HCT116 (cell line): ENCODE measurements around the gene ROCK2. TPM values are rescaled to one million over a fixed set of nuclear protein-coding genes. Genes with fewer than 3 reads are reported as not detected.
A peak's percentile ranks its signal among the peaks of the same experiment; 100 is the strongest.

ENCODE experiments used
- ATAC-seq: fragments of 200-7000 bp; cut with Tn5 transposase; 2 replicates; pipeline ENCODE4 v1.9.1; 2020; ENCODE audit warnings: mild to moderate bottlenecking, moderate library complexity
- BruUV-seq: library from RNA; stranded (reverse); fragments of 400-500 nt; replicated peaks from 2 replicates; lab custom pipeline; 2021; lab: Mats Ljungman, UMichigan
- CTCF ChIA-PET: fragments of 300-600 bp; sonication (Branson Sonifier 250); formaldehyde crosslinking; loops from one replicate; lab custom pipeline; 2021; ENCODE audit warnings: antibody characterized with exemption; lab: Charles Lee
- POLR2A ChIA-PET: fragments of 300-600, 350-600 bp; sonication (Branson Sonifier 250); formaldehyde crosslinking; loops from one replicate; lab custom pipeline; 2021; ENCODE audit warnings: antibody characterized with exemption; lab: Charles Lee
- RAD21 ChIA-PET, 2 experiments: fragments of 300-600 bp; sonication (Branson Sonifier 250); formaldehyde crosslinking; loops; one replicate each; lab custom pipeline; 2023; ENCODE audit warnings: low total read pairs in 2 of 2; ENCODE audit not compliant: uncharacterized antibody in 2 of 2, unreplicated experiment in 2 of 2, low non-redundant PET in 1 of 2; lab: Charles Lee
- DNase-seq: peaks from one replicate; pipeline ENCODE4 v3.0.0-alpha.2; 2010; ENCODE audit warnings: low read depth, low spot score
- H2AFZ ChIP-seq: fragments of 200-600 bp; shearing (Covaris generic), sonication (generic); 2 replicates; pipeline ENCODE4 v1.6.1; 2017; ENCODE audit warnings: low read depth, mixed run types, mixed read lengths, antibody characterized with exemption, low read length; ENCODE audit not compliant: poor library complexity, severe bottlenecking
- H3K27ac ChIP-seq: 2 replicates; pipeline ENCODE4 v1.5.1; 2012; ENCODE audit warnings: low read depth, low read length
- H3K27me3 ChIP-seq: fragments of 200-600 bp; sonication (generic); 2 replicates; pipeline ENCODE4 v1.6.1; 2016; ENCODE audit warnings: mixed run types, low read length, mixed read lengths; ENCODE audit not compliant: insufficient read depth
- H3K36me3 ChIP-seq, 2 experiments: fragments of 200-500 bp in 1 of 2; fragments of 200-600 bp in 1 of 2; sonication (Bioruptor generic) in 1 of 2; sonication (generic) in 1 of 2; 2 replicates each; pipeline versions ENCODE4 v1.5.1 to v1.6.1; 2014 to 2016; ENCODE audit warnings: low read length in 2 of 2, inconsistent platforms in 1 of 2, mixed read lengths in 1 of 2, mixed run types in 1 of 2; ENCODE audit not compliant: insufficient read depth in 2 of 2, control insufficient read depth in 1 of 2
- H3K4me1 ChIP-seq, 2 experiments: fragments of 200-600 bp in 1 of 2; sonication (generic) in 1 of 2; 2 replicates each; pipeline versions ENCODE4 v1.5.1 to v1.6.1; 2012 to 2017; ENCODE audit warnings: low read length in 2 of 2, inconsistent platforms in 1 of 2, mild to moderate bottlenecking in 1 of 2, mixed read lengths in 1 of 2, mixed run types in 1 of 2, moderate library complexity in 1 of 2; ENCODE audit not compliant: insufficient read depth in 2 of 2, control insufficient read depth in 1 of 2
- H3K4me2 ChIP-seq: fragments of 200-600 bp; sonication (generic); 2 replicates; pipeline ENCODE4 v1.6.1; 2017; ENCODE audit warnings: mixed run types, low read length, mixed read lengths
- H3K4me3 ChIP-seq, 2 experiments: fragments of 200-600 bp in 1 of 2; sonication (generic) in 1 of 2; replicated peaks in 1 of 2; 2 replicates each; pipeline ENCODE4 v1.5.1; 2011 to 2016; ENCODE audit warnings: low read length in 2 of 2, control low read depth in 1 of 2, low read depth in 1 of 2, mild to moderate bottlenecking in 1 of 2, mixed read lengths in 1 of 2, mixed run types in 1 of 2
- H3K79me2 ChIP-seq: fragments of 200-600 bp; sonication (generic); 2 replicates; pipeline ENCODE4 v1.6.1; 2017; ENCODE audit warnings: mild to moderate bottlenecking, mixed run types, low read length, moderate library complexity, mixed read lengths; ENCODE audit not compliant: insufficient read depth
- H3K9ac ChIP-seq: fragments of 200-600 bp; sonication (generic); 2 replicates; pipeline ENCODE4 v1.6.1; 2016; ENCODE audit warnings: low read length, mixed read lengths
- H3K9me2 ChIP-seq: fragments of 200-600 bp; sonication (generic), shearing (Covaris generic); 2 replicates; pipeline ENCODE4 v1.6.1; 2017; ENCODE audit warnings: mixed run types, mild to moderate bottlenecking, moderate library complexity; ENCODE audit not compliant: insufficient read depth
- H3K9me3 ChIP-seq, 2 experiments: fragments of 200-500 bp in 1 of 2; fragments of 200-600 bp in 1 of 2; sonication (Bioruptor generic) in 1 of 2; sonication (generic) in 1 of 2; 2 replicates each; pipeline ENCODE4 v1.6.1; 2014 to 2017; ENCODE audit warnings: low read length in 2 of 2, mixed read lengths in 2 of 2, inconsistent platforms in 1 of 2, low read depth in 1 of 2, mild to moderate bottlenecking in 1 of 2, mixed run types in 1 of 2, moderate library complexity in 1 of 2; ENCODE audit not compliant: control insufficient read depth in 1 of 2, insufficient read depth in 1 of 2
- H4K20me1 ChIP-seq: fragments of 200-600 bp; sonication (generic), shearing (Covaris generic); 2 replicates; pipeline ENCODE4 v1.6.1; 2017; ENCODE audit warnings: mixed run types, mild to moderate bottlenecking, moderate library complexity; ENCODE audit not compliant: insufficient read depth
- MAX ChIP-seq: IDR thresholded peaks from 2 replicates; pipeline ENCODE4 v1.6.1; 2012
- POLR2AphosphoS5 ChIP-seq: IDR thresholded peaks from 2 replicates; pipeline ENCODE4 v1.6.1; 2011; ENCODE audit warnings: mild to moderate bottlenecking, low read depth, low read length, moderate library complexity
- RAD21 ChIP-seq: IDR thresholded peaks from 2 replicates; pipeline ENCODE4 v1.6.1; 2012; ENCODE audit warnings: low read depth, mild to moderate bottlenecking
- REST ChIP-seq: IDR thresholded peaks from 2 replicates; pipeline ENCODE4 v1.6.1; 2012; ENCODE audit warnings: low read depth
- SP1 ChIP-seq: IDR thresholded peaks from 2 replicates; pipeline ENCODE4 v1.6.1; 2012; ENCODE audit warnings: low read depth
- TCF7L2 ChIP-seq: IDR thresholded peaks from 2 replicates; pipeline ENCODE4 v1.7.0; 2011; ENCODE audit warnings: borderline replicate concordance, inconsistent platforms; ENCODE audit not compliant: insufficient read depth, insufficient read length; ENCODE audit errors: extremely low read depth
- YY1 ChIP-seq: IDR thresholded peaks from 2 replicates; pipeline ENCODE4 v1.6.1; 2011; ENCODE audit warnings: low read length, low read depth, moderate library complexity, mild to moderate bottlenecking; ENCODE audit not compliant: insufficient replicate concordance; ENCODE audit errors: extremely low read depth
- ZNF274 ChIP-seq: fragments of 200-500 bp; sonication (Bioruptor generic); IDR thresholded peaks from 2 replicates; pipeline ENCODE4 v1.6.1; 2014; ENCODE audit warnings: mild to moderate bottlenecking, low read depth, low read length, inconsistent platforms
- intact Hi-C: fragments of 100-400 bp; cut with micrococcal nuclease; formaldehyde crosslinking; loops from 2 replicates; pipeline ENCODE4 v1.10.0; 2022
- total RNA-seq: library from RNA; stranded (reverse); gene quantifications from one replicate; pipeline ENCODE4 v1.2.1, GENCODE V29; 2021; ENCODE audit not compliant: unreplicated experiment

Gene ROCK2
- total RNA-seq, 1 experiment from 2014 or later = 48.0 TPM

DNA sequence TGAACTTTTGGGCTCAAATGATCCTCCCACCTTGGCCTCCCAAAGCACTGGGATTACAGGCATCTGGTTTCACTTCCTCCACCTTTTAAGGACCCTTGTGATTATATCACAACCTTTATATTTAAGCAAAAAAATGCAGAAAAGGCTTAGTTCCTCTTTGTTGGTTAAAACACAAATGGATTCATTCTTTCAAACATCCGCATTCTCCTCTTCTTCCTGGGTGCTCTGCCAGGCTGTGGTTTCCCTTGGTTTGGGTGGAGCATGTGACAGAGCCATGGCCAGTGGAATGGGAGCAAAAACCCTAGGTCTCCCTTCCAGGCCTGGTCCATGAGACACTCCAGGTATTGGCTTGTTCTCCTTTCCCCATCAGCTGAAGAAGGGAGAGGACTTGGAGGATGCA is 199.1 kb downstream of the ROCK2 start:
- no peak overlapping the region for H3K4me2 ChIP-seq
- H3K9me3 ChIP-seq = no peaks in the 10 kb centered on the region
- no peaks in the 10 kb centered on the region for H3K79me2 ChIP-seq
- CTCF ChIA-PET = interaction anchor here (1.5 kb wide), 2 partner anchors 13 to 313 kb away, joined by 3 read pairs; no protein-coding TSS in a partner anchor
- no peak for TF ChIP-seq MAX
- no peak for TF ChIP-seq REST
- no peak for TF ChIP-seq ZNF274
- TF ChIP-seq SP1 = no peak
- H3K36me3 ChIP-seq = no peaks in the 10 kb centered on the region
- DNase-seq (no peak), ATAC-seq (no peak)
- H3K9me2 ChIP-seq = no peaks in the 10 kb centered on the region
- H3K4me1 ChIP-seq = no peaks in the 10 kb centered on the region
- H3K27ac ChIP-seq = no peak overlapping the region
- intact Hi-C loops = no loop called here
- H3K4me3 ChIP-seq = no peak overlapping the region
- POLR2A ChIA-PET = no interaction called here
- BruUV-seq = no TSS peak
- no peaks in the 10 kb centered on the region for H3K27me3 ChIP-seq
- H4K20me1 ChIP-seq = no peaks in the 10 kb centered on the region
- RAD21 ChIA-PET = no interaction called here
- no peak overlapping the region for H3K9ac ChIP-seq
- H2AFZ ChIP-seq = no peak overlapping the region

- Histone ChIP-seq H3K27me3 (no peaks in the 10 kb centered on the region), H3K9me3 (no peaks in the 10 kb centered on the region), H3K79me2 (no peaks in the 10 kb centered on the region), H3K4me2 (no peak overlapping the region), H3K4me1 (no peaks in the 10 kb centered on the region), H3K9me2 (no peaks in the 10 kb centered on the region), H3K36me3 (no peaks in the 10 kb centered on the region), H3K9ac (no peak overlapping the region), H3K4me3 (no peak overlapping the region), H2AFZ (no peak overlapping the region), H3K27ac (no peak overlapping the region), H4K20me1 (no peaks in the 10 kb centered on the region)
- BruUV-seq = no TSS peak
- ChIA-PET CTCF (interaction anchor here (1.5 kb wide), 2 partner anchors 12 to 312 kb away, joined by 3 read pairs; no protein-coding TSS in a partner anchor), RAD21 (interaction anchor here in 1 of 2 experiments (0.7 kb wide), 1 partner anchor 95 kb away, joined by 3 read pairs; no protein-coding TSS in a partner anchor), POLR2A (no interaction called here)
- TF ChIP-seq YY1 (no peak), TCF7L2 (no peak), RAD21 (peak; percentile 38), POLR2AphosphoS5 (no peak)
- ATAC-seq = no peak
- intact Hi-C loops = no loop called here
- DNase-seq = no peak
These were observed 199.7 kb downstream of the ROCK2 start for GRCh38 chr2:11144738-11145079.
